Measurements from ENCODE around the gene WDR33. TPM values are rescaled to one million over a fixed set of nuclear protein-coding genes. Genes with fewer than 3 reads are reported as not detected.
A peak's percentile ranks its signal among the peaks of the same experiment; 100 is the strongest.

The WDR33 gene
- total RNA-seq: 10 to 100 TPM; 25.8 to 35.3 (median 33.3) TPM

GRCh38 chr2:127810619-127811396, at the start of gene WDR33:
TSS of gene WDR33 (minus strand) at chr2:127811171. CDS start at chr2:127770981, 40,190 bp downstream.
- intact Hi-C loops (cut with DNase I): loop anchor here (10.0 kb wide), 1 partner anchor 286 kb away; the partner anchor contains the start of gene IWS1
- Histone ChIP-seq H3K27ac (replicated peaks in 1 of 4) (peak within 1 kb of the TSS; percentile 91 to 94 (median 94)), H3K4me1 (peaks cover 24 to 49% (median 47%) of the 10 kb centered on the region in 4 donors), H3K27me3 (no peaks in the 10 kb centered on the region), H3K36me3 (no peaks in the 10 kb centered on the region), H3K9me3 (no peaks in the 10 kb centered on the region), H3K4me3 (peak within 1 kb of the TSS; percentile 73 to 85 (median 78))
- TF ChIP-seq EP300 (IDR thresholded peaks at IDR 0.05) (no peak), CTCF (IDR thresholded peaks at IDR 0.05) (peak; percentile 11 to 32 (median 21)), POLR2A (IDR thresholded peaks at IDR 0.05; ENCODE audit: low read depth) (peak; percentile 50), POLR2AphosphoS5 (IDR thresholded peaks at IDR 0.05) (peak; percentile 94 to 95)
- DNase-seq (ENCODE audit: extremely low spot score): peak; percentile 96
- WGBS: under 1% methylated on average over 28 of the region's 62 CpGs

GRCh38 chr2:127860130-127860529, 49.2 kb upstream of the WDR33 start:
- peaks cover 0 to 4% (median 0%) of the 10 kb centered on the region in 4 donors for H3K27me3 ChIP-seq
- no peak overlapping the region for H3K4me3 ChIP-seq
- WGBS: 57% methylated on average over 5 of the region's 5 CpGs
- H3K36me3 ChIP-seq: peaks cover 21 to 28% (median 23%) of the 10 kb centered on the region in 4 donors
- H3K27ac ChIP-seq (replicated peaks in 1 of 4): peak overlapping the region in 2 of 4 donors; percentile 5 to 35
- TF ChIP-seq EP300 (IDR thresholded peaks at IDR 0.05): no peak
- TF ChIP-seq POLR2A (IDR thresholded peaks at IDR 0.05; ENCODE audit: low read depth): no peak
- no peak for TF ChIP-seq CTCF (IDR thresholded peaks at IDR 0.05)
- TF ChIP-seq POLR2AphosphoS5 (IDR thresholded peaks at IDR 0.05): no peak
- H3K4me1 ChIP-seq: peaks cover 28 to 39% (median 33%) of the 10 kb centered on the region in 4 donors
- no peaks in the 10 kb centered on the region for H3K9me3 ChIP-seq
- no peak for DNase-seq (ENCODE audit: extremely low spot score)
- intact Hi-C loops (cut with DNase I): no loop called here

GRCh38 chr2:127859712-127860085, 48.7 kb upstream of the WDR33 start:
- intact Hi-C loops (cut with DNase I): no loop called here
- Histone ChIP-seq H3K36me3 (peaks cover 17 to 24% (median 19%) of the 10 kb centered on the region in 4 donors), H3K4me1 (peaks cover 28 to 43% (median 37%) of the 10 kb centered on the region in 4 donors), H3K27ac (replicated peaks in 1 of 4) (peak overlapping the region in 2 of 4 donors; percentile 5 to 35), H3K4me3 (no peak overlapping the region), H3K9me3 (no peaks in the 10 kb centered on the region), H3K27me3 (peaks cover 0 to 4% (median 0%) of the 10 kb centered on the region in 4 donors)
- no peak for DNase-seq (ENCODE audit: extremely low spot score)
- WGBS: 31% methylated on average over 8 of the region's 8 CpGs
- TF ChIP-seq CTCF (IDR thresholded peaks at IDR 0.05) (no peak), EP300 (IDR thresholded peaks at IDR 0.05) (no peak), POLR2AphosphoS5 (IDR thresholded peaks at IDR 0.05) (no peak), POLR2A (IDR thresholded peaks at IDR 0.05; ENCODE audit: low read depth) (no peak)

- intact Hi-C loops (cut with DNase I): no loop called here
- H3K4me3 ChIP-seq: peak overlapping the region; percentile 76 to 94 (median 92)
- H3K27ac ChIP-seq (replicated peaks in 1 of 4): peak overlapping the region; percentile 72 to 88 (median 84)
- 3% methylated on average over 18 of the region's 18 CpGs for WGBS
- peaks cover 0 to 6% (median 5%) of the 10 kb centered on the region in 4 donors for H3K36me3 ChIP-seq
- H3K4me1 ChIP-seq: peaks cover 32 to 51% (median 40%) of the 10 kb centered on the region in 4 donors
- DNase-seq (ENCODE audit: extremely low spot score): no peak
- H3K9me3 ChIP-seq: no peaks in the 10 kb centered on the region
- H3K27me3 ChIP-seq: peaks cover 0 to 4% (median 0%) of the 10 kb centered on the region in 4 donors
- TF ChIP-seq CTCF (IDR thresholded peaks at IDR 0.05): no peak
- no peak for TF ChIP-seq POLR2A (IDR thresholded peaks at IDR 0.05; ENCODE audit: low read depth)
- TF ChIP-seq EP300 (IDR thresholded peaks at IDR 0.05): no peak
- TF ChIP-seq POLR2AphosphoS5 (IDR thresholded peaks at IDR 0.05): no peak
These were observed 46.4 kb upstream of the WDR33 start for GRCh38 chr2:127857265-127857808.
